ENCODE results near the gene AFTPH. TPM values are rescaled to one million over a fixed set of nuclear protein-coding genes. Genes with fewer than 3 reads are reported as not detected.

AFTPH gene
- total RNA-seq, 1 experiment from 2014 or later, result 19.0 TPM

DNA sequence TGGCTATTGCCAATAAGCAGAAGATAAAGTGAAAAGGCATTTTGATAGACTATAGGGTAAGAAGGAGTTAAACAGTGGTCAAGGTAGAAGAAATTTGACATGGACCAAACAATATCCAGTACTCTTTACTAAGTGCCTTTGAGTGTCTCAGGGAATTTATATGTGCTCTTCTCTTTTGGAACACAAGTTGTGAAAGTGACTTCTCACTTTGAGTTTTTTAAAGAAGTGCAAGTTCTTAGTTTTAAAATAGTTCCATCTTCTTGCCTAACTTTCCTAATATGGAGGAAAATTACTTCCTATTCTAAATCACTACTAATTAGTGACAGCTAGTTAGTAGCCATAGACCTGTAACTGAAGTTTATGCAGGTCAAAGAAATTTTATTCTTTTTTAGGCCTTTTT lies 63.4 kb downstream of the AFTPH start:
- DNase-seq (ENCODE audit: low read depth), result no peak

DNA sequence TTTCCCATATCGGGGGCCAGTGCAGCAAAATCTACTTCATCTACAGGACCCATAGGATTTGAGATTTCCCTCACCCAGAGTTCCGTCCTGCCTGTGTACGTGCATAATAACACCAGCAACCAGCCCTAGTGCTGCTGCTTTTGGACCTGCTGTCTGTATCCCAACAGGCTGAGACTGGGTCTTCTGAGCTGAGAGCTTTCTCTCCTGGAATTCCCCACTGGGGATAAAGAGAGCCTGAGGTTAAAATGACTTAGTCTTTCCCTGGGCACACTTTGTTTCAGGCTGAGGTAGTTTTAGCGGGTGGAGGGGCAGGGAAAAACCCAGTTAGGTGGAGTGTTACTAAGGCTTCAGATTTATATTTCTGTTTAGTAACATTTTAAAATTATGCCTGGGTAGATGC lies 67.1 kb downstream of the AFTPH start:
- DNase-seq (ENCODE audit: low read depth), result no peak

DNA sequence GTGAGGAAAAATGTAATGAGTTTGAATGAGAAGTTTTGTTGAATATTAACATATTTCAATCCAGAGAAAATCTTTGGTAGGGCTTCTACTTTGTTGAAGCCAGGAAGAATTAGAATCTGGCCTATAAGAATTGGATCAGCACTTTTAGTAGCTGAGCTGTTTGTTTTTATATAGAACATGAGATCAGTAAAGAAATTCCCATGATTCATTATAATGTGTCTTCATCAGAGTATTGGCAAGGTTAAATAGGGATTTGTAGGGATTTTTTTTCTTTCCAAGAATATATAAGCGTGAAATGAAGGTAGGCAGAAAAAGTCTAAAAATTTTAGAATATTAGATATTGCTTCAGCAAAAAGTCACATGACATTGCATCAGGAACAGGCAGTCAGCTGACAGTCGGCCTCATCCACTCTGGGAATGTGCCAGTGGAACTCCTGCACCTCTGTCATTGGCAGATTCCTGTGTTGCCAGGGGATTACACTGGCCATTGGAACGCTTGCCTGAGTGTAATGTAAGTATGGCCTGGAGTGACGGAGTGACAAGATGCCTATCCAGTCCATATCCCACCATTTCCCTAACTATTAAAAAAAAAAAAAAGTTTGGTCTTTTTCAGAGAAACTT lies 69.0 kb downstream of the AFTPH start:
- DNase-seq (ENCODE audit: low read depth), result no peak

DNA sequence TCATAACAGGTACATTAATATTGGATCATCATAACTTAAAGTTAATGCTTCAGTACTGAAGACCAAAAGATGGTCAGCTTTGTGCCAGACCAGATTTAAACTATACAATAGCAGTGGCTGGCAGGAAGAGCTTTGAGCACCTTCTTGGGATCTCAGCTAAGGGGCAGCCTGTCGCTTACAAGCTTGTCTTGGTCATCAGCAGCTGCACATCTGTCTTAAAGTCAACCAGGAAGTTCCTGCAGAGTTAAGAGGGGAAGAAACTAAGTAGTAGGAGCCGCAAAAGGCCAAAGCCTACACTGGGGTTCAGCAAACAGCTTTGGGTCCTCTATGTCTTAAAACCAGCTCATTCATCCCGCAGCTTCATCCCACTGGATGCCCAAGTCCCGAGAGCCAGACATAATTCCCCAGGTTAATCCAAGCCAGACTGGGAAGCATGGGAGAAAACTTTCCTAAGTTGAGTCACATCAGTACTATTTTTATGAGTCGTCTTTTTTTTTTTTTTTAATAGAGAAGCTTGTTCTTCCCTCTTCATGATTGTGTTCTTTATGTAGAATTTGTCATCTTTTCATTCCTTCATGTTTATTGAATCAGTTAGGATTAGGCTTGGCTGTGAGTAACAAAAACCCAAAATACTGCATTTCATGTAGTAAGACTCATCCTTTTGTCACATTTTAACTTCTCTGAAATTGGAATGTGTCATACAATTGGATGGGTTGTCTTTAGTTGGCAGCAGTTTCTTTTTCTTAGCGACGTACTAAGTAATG lies 70.3 kb downstream of the AFTPH start:
- DNase-seq (ENCODE audit: low read depth), result peak; percentile 63

DNA sequence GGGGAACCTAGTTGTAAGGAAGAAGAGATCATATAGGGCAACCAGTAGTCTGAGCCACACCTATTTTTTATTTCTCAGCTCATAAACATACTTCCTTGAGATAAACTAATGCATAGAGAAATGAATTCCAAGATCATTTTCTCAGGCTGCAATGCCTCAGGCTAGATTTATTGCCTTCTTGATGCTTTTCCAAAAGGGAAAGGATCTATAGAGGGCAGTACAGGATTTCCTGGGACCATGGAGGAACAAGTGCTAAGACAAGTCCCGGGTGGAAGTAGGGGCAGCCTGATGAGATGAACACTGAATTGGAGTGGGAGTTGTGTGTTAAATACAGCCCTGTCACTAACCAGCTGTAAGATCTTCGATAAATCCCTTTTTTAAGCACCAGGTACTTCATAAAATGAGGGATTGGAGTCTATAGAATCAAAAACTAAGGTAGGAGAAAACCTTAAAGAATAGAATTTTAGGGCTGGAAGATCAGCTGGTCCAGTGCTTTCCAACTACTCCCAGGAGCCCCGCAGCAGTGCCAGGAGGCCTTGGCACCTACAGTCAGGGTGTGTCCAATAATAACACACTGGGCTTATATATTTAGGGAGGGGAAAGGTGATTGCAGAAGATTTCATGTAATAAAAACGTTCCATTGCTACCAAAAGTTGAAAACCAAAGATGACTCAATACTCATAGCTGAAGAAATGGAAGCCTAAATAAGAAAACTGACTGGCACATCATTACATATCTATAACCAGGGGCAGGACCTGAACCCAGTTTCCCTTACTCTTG lies 71.5 kb downstream of the AFTPH start:
- DNase-seq (ENCODE audit: low read depth), result peak; percentile 36

DNA sequence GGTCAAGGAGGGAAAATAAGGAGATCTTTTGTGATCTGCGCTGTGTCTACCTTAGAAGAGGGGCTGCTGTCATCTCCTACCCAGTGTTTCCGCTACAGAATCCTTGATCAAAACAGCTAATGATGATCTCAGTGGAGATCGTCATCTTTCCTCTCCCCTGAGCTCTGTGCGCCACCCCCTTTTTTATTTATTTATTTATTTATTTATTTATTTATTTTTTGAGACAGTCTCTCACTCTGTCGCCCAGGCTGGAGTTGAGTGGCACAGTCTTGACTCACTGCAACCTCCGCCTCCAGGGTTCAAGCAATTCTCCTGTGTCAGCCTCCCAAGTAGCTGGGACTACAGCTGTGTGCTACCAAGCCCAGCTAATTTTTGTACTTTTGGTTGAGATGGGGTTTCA lies 74.1 kb downstream of the AFTPH start:
- no peak for DNase-seq (ENCODE audit: low read depth)

DNA sequence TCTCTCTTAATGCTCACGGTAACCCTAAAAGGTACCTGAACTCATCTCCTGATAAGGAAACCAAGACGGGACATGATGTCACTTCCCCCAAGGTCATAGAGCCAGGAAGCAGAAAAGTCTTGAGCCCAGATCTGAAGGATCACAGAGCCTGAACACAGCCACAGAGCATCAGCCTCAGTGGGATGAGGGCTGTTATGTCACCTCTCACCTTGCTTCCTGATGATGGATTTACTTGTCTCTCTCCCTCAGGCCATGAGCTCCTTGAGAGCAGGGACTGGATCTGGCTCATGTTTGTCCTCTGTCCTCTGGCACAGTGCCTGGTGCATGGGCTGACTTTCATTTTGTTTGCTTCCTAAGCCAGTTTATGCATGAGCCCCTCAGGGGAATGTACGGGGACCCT lies 75.3 kb downstream of the AFTPH start:
- DNase-seq (ENCODE audit: low read depth), result no peak

DNA sequence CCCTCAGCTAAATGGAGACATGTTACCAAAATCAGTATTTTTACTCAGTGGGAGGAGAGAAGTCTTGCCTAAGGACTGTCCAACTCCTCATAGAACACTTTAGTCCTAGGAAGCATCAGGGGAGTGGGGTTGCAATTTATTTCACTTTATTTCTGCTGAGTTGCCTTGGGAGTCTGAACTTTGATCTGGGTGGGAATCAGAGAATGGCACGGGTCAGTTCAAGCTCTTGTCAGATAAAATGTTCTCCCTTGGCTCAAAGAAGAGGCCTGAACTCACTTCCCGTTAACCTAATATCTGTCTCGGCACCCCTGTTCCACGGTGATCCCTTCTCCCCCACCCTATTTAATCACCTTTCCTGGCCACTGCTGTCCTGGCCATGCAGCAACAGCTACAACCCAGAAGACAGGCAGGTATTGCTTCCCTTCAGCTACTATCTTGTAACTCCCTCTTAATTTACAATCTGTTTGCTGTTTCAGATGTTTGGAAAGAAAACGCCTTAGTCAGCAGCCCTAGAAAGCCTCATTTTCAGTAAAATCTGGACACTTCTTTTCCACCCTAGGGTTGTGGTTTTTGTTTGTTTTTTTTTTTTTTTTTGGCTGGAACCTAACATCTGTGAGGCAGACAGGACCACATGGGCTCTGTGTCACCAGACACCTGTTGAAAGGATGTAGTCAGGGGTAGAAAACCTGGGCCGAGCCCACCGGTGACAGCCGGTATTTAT lies 77.1 kb downstream of the AFTPH start:
- DNase-seq (ENCODE audit: low read depth), result no peak

DNA sequence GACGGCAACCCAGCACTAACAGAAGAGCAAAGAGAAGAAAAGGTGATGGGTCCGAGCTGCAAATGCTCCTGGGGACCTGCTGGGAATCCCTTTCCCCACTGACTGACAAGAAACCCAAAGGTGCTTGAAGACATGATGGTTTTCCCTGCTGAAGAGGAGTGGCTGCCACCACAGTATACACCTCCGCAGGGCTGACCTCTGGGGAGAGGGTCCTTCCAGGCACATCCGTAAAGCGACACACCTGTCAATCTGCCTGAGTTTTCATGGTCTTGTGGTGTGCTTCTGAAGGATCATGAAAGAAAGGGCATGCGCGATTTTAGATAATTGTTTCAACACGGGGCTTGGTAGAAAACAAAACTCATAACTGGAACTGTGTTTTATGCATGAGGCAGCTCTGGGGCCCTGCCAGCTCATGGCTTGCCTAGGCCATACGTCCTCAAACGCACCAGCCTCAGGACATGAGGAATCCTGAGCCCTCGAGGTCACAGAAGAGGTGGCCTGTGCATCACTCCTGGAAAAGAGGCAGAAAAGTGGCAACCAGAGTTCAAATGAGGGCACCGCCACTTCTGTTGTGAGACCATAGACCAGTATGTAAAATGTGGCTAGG lies 77.8 kb downstream of the AFTPH start:
- no peak for DNase-seq (ENCODE audit: low read depth)

DNA sequence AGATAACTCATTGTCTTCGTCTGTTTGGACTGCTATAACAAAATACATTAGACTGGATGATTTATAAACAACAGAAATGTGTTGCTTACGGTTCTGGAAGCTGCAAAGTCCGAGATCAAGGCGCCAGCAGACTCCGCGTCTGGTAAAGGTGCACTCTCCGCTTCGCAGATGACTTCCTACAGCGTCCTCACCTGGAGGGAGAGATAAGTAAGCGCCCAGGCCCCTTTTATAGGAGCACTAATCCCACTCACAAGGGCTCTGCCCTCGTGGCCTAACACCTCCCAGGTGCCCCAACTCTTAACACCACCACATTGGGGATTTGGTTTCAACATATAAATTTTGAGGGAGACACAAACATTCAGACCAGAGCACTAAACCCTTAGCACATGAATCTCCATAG lies 78.3 kb downstream of the AFTPH start:
- no peak for DNase-seq (ENCODE audit: low read depth)

DNA sequence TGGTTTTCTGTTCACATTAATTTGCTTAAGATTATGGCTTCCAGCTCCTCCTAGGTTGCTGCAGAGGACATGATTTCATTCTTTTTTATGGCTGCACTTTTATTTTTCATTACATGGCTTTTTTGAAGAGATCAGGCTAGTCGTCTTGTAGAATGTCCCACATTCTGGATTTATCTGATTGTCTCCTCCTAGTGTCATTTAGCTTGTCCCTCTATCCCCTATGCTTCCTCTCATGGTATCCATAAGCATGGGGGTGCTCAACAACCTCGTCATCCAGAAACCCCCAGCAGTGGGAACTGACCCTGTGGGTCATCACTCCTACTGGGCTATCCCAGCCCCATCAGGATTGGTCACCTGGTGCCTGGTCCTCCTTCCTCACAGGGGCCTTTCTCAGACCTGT lies 80.0 kb downstream of the AFTPH start:
- DNase-seq (ENCODE audit: low read depth), result no peak

DNA sequence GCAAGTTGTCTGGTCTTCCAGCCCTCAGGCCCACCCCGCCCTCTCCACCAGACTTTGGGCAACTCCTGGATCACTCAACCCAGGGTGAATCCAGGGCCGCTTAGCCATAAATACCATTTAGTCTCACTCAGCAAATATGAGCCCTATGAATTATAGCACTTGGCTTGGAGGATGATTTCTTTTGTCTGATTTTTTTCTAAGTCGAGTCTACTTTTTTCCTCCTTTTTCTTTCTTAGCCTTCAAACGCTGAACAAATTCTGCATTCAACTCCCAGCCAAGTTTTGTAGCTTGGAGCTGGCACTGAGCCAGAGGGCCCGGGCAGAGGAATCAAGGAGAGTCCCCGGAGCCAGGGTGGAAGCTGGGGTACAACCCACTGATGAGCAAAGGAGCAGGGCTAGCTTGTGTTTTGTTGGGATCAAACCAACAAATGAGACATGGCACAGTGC lies 80.9 kb downstream of the AFTPH start:
- no peak for DNase-seq (ENCODE audit: low read depth)

DNA sequence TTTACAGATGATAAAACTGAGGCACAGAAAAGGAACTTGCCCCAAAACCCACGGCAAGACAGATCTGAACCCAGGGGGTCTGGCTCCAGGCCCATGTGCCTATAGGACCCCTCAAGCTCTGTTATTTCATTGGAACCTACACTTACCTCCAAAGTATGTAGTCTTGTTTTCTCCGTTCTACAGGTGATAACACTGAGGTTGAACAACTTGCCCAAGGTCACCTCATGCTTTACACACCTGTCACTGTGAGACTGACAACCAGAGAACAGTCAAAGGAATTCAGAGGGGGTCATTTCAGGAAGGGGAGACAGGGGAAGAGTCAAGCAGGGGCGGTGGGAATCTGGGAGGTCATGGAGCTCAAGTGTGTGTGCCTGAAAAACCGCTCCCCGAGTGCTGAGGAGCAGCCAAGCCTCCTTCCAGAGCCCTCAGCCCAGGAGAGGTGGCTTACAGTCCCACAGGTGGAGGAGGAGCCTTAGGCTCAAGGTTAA lies 81.9 kb downstream of the AFTPH start:
- no peak for DNase-seq (ENCODE audit: low read depth)

DNA sequence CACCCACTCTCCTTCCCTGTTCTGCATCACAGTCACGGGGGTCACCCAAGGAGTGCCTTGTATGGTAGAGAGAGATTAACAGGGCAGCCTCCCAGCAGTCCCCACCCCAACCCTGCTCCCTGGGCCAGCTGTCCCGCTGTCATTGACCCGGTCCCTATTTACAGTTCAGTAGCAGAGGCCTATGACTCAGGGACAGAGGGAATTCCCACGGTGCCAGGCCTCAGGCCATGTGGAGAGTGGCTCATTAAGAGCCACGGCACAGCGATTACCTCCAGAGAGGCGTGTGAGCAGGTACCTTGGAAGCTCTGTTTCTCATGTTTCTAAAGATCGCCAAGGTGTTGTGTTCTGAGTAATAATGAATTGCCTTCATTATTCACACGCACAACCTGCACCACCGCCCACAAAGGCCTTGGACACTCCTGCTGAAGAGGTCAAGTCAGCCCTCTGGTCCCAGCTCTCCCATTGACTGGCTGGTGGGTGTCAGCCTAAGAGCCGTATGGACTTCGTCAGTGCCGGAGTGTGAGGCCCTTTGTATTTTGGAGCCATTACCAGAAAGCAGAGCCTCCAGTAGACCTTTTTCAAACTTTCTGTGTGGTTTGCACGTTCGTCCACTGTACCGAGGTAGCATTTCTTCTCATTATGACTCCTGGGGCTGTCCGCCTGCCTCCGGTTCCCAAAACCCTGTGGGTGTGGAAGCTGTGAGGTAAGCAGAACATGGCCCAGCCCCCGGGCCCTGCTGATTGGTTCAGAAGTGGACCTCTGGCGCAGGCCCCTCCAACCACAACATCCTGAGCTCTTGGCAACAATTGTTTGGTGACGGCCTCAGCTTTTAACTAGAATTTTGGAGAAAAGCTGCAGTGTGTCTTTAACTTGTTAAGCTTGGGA lies 82.6 kb downstream of the AFTPH start:
- peak; percentile 62 for DNase-seq (ENCODE audit: low read depth)

DNA sequence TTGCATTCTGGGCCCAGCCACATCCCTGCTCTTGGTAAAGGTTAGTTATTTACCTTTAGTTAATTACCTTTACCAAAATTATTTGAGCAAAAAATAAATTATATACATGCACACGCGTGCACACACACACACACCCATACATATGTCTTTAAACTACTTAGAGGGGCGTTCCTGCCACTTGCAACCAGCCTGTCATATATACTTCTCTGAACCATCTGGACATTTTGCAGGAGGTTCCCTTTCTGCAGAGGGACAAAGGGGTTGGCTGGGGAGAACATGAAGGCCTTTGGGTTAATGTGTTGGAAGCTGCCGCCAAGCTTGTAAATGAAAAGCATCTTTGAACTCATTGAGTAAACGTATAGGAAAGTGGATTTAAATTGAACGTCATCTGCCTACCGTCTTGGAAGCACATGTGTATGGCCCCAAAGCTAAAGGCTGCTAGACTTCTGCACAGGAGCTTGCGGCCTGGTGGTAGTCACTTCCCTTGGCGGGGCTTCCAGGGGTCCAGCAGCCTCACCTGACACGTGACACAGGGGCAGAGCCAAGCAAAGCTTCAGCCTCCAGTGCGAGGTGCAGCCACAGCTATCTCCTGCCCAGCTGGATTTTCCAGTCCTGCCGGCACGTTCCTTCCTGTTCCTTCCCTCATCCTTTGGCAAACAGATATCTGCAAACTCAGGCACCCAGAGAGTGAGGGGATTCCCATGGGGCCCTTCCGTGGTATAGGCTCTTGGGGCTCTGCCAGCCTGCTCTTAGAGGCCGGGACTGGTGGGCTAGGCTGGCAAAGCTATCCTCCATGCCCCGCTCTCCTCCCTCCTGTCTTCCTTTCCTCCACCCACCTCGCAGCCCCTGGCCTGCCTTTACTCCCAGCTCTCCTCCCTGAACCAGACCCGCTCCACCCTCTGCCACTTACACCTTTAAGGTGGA lies 83.5 kb downstream of the AFTPH start:
- no peak for DNase-seq (ENCODE audit: low read depth)

DNA sequence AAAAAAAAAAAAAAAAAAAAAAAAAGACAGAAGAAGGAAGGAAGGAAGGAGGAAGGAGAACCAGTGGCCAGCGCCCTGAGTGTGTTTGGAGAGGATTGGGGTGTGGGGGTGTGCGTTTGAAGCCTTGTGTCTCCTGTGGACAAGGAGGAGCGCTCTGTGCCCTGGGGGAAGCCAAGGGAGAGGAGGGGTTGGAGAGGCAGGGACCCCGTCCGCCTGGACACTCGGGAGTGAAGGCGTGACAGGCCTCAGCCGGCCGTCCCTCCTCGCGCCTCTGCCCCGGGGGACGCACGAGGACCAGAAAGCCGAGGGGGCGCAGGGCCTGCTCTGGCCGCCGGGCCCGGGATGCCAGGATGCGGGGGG lies 84.7 kb downstream of the AFTPH start:
- DNase-seq (ENCODE audit: low read depth), result no peak

DNA sequence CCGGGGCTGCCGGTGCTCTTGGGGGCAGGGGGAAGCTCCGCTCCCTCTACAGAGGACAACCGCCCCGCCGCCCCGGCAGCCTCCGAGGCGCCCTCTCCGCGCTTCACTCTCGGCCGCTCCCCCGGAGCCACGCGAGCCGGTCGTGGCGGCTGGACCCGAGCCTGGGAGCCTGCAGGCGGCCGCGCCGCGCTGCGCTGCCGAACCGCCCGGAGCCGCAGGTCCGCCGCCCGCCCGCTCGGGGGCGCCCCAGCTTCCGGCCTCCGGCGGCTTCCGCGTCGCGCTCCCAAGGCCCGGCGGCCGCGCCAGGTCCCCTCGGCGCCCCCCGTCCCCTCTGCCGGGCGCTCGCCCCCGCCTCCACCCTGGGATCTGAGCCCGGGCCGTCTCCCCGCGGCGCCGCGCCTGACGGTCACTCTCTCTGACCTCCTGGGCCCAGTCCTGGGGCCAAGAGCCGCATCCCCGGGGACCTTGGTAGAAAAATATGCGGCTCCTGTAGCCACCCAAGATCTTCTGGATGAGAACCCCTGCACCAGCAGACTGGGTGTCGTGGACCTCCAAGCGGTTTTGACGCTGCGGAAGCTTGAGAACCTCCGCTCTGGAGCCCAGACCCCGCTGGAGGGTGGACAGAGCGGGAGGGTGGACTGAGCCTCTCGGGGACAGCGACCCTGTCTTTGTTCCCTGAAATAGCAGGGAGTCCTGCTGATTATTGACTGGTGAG lies 85.3 kb downstream of the AFTPH start:
- DNase-seq (ENCODE audit: low read depth), result peak; percentile 29

DNA sequence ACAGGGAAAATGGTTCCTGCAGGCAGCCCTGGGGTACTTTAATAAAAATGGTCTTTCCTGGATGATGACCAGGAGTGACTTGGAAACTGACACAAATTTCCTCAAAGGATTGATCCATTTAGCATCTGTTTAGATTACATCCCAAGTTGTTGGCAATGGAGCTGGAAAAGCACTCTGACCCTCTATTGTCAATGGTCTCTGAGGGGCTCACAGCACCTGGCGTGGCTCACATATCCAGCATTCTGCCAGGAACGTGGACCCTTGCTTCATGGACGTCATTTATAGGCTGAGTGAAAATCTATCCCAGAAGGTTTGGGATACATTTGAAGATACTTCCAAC lies 85.8 kb downstream of the AFTPH start:
- DNase-seq (ENCODE audit: low read depth), result no peak

DNA sequence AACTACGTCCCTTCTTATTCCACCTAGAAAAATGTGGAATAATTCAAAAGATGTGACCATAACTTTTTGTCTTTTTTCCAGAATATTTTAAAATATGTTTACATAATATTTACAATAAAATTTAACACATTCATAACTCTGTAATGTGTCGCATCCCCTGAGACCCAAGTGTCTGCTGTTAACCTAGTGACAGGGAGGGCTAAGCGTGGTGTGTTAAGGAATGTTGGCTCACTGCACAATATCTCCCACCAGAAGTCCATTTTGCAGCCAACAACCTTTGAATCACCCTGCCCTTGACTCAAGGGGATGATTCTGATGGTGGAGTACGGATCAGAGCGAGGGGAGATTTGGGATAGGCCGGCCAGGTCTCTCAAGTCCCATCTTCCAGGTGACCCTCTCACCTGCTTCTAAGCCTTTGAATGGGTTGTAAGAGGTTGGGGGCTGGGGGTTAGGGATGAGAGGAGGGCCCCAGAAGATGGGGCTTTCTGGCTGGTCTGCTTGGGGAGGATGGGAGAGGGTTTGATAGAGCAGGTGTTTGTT lies 86.3 kb downstream of the AFTPH start:
- no peak for DNase-seq (ENCODE audit: low read depth)

All from M059J (cell line).